Hepatocyte (in vitro differentiated cells): ENCODE results near the gene TRAF7.
"Not testable (repeated sequence)": the region's sequence is repeated elsewhere in the genome, so short reads cannot be mapped to it uniquely, and the experiment has no call there.

Source experiments
- EZH2 ChIP-seq: fragments of 200-600 bp; sonication (generic); IDR thresholded peaks from 2 replicates; pipeline ENCODE4 v1.6.1; 2016; ENCODE audit warnings: antibody characterized with exemption, mild to moderate bottlenecking, borderline replicate concordance
- EZH2phosphoT487 ChIP-seq: fragments of 200-600 bp; sonication (generic); IDR thresholded peaks from one replicate; pipeline ENCODE4 v1.6.1; 2018; ENCODE audit warnings: antibody characterized with exemption, mild to moderate bottlenecking, low read depth, moderate library complexity; ENCODE audit not compliant: unreplicated experiment, severe bottlenecking
- TF ChIP-seq, protein P1 (sequence below): fragments of 200-600 bp; sonication (generic); IDR thresholded peaks from 2 replicates; pipeline ENCODE4 v1.5.1; 2016; ENCODE audit warnings: antibody characterized with exemption, mild to moderate bottlenecking; ENCODE audit not compliant: poor library complexity

DNA sequence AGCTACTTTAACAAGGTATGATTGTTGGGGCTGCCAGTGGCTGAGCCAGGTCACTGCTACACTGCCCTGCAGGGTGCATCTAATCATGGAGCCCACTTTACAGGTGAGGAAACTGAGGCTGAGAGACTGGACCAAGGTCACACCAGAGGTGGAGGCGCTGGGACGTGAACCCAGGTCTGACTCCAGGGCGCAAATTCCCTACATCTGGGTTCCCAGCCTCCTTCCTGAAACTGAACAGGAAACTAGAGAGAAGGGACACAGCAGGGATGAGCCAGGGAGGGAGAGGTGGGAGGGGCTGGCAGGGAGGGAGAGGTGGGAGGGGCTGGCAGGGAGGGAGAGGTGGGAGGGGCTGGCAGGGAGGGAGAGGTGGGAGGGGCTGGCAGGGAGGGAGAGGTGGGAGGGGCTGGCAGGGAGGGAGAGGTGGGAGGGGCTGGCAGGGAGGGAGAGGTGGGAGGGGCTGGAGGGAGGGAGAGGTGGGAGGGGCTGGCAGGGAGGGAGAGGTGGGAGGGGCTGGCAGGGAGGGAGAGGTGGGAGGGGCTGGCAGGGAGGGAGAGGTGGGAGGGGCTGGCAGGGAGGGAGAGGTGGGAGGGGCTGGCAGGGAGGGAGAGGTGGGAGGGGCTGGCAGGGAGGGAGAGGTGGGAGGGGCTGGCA lies 27.8 kb upstream of the TRAF7 start:
- TF ChIP-seq, protein P1, sequence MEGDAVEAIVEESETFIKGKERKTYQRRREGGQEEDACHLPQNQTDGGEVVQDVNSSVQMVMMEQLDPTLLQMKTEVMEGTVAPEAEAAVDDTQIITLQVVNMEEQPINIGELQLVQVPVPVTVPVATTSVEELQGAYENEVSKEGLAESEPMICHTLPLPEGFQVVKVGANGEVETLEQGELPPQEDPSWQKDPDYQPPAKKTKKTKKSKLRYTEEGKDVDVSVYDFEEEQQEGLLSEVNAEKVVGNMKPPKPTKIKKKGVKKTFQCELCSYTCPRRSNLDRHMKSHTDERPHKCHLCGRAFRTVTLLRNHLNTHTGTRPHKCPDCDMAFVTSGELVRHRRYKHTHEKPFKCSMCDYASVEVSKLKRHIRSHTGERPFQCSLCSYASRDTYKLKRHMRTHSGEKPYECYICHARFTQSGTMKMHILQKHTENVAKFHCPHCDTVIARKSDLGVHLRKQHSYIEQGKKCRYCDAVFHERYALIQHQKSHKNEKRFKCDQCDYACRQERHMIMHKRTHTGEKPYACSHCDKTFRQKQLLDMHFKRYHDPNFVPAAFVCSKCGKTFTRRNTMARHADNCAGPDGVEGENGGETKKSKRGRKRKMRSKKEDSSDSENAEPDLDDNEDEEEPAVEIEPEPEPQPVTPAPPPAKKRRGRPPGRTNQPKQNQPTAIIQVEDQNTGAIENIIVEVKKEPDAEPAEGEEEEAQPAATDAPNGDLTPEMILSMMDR, result not testable (repeated sequence)
- TF ChIP-seq EZH2phosphoT487, EZH2: not testable (repeated sequence)
